H1 (cell line): ENCODE data around the gene DOK7.

Experiments
- BCL11A ChIP-seq, 2 experiments: IDR thresholded peaks; one replicate each; pipeline ENCODE4 v1.6.1; 2011; ENCODE audit warnings: low read depth in 2 of 2, low read length in 2 of 2, mild to moderate bottlenecking in 2 of 2
- CTCF ChIP-seq, 3 experiments: IDR thresholded peaks; 1 replicate in 2 of 3; 2 replicates in 1 of 3; pipeline versions ENCODE4 v1.5.1 to v1.6.1; 2011; ENCODE audit warnings: low read length in 3 of 3, mild to moderate bottlenecking in 3 of 3, inconsistent platforms in 2 of 3, low read depth in 1 of 3, moderate library complexity in 1 of 3; ENCODE audit not compliant: insufficient read depth in 1 of 3; ENCODE audit errors: control extremely low read depth in 1 of 3
- EP300 ChIP-seq, 2 experiments: IDR thresholded peaks; 1 replicate in 1 of 2; 2 replicates in 1 of 2; pipeline ENCODE4 v1.6.1; 2011 to 2012; ENCODE audit warnings: low read depth in 2 of 2, low read length in 2 of 2, mild to moderate bottlenecking in 2 of 2, borderline replicate concordance in 1 of 2, inconsistent platforms in 1 of 2, moderate library complexity in 1 of 2
- EZH2 ChIP-seq: fragments of 200-600 bp; sonication (generic); IDR thresholded peaks from 2 replicates; pipeline ENCODE4 v1.7.1; 2012; ENCODE audit warnings: low read depth, mild to moderate bottlenecking, moderate library complexity, low read length, inconsistent platforms; ENCODE audit not compliant: severe bottlenecking
- GABPA ChIP-seq: IDR thresholded peaks from 2 replicates; pipeline ENCODE4 v1.6.1; 2011; ENCODE audit warnings: mild to moderate bottlenecking, low read length, moderate library complexity, borderline replicate concordance; ENCODE audit not compliant: insufficient read depth
- POLR2A ChIP-seq, 2 experiments: IDR thresholded peaks; 1 replicate in 1 of 2; 2 replicates in 1 of 2; pipeline ENCODE4 v1.6.1; 2011; ENCODE audit warnings: low read depth in 2 of 2, low read length in 2 of 2, mild to moderate bottlenecking in 2 of 2; ENCODE audit errors: control extremely low read depth in 1 of 2
- POLR2AphosphoS5 ChIP-seq: IDR thresholded peaks from 2 replicates; pipeline ENCODE4 v1.6.1; 2011; ENCODE audit warnings: low read depth, low read length
- RAD21 ChIP-seq, 2 experiments: IDR thresholded peaks in 1 of 2; conservative IDR thresholded peaks in 1 of 2; 2 replicates each; pipeline ENCODE4 v1.6.1; 2011; ENCODE audit warnings: low read depth in 2 of 2, low read length in 2 of 2, improper control_type of control experiment in 1 of 2, inconsistent platforms in 1 of 2, mild to moderate bottlenecking in 1 of 2, moderate library complexity in 1 of 2
- SUZ12 ChIP-seq: fragments of 200-600 bp; sonication (generic); IDR thresholded peaks from 2 replicates; pipeline ENCODE4 v1.6.1; 2012; ENCODE audit warnings: mild to moderate bottlenecking, inconsistent platforms, low read length, moderate library complexity, mixed read lengths
- USF2 ChIP-seq: IDR thresholded peaks from 2 replicates; pipeline ENCODE4 v1.6.1; 2011; ENCODE audit warnings: low read length, improper control_type of control experiment

GRCh38 chr4:3527914-3528876 lies 65.1 kb downstream of the DOK7 start:
- TF ChIP-seq CTCF (IDR thresholded peaks at IDR 0.05; ENCODE audit: control extremely low read depth in 1 of 3, insufficient read depth in 1 of 3, low read depth in 1 of 3, low read length in 3 of 3) (no peak), POLR2A (IDR thresholded peaks at IDR 0.05; ENCODE audit: control extremely low read depth in 1 of 2, low read depth in 2 of 2, low read length in 2 of 2) (no peak), EZH2 (no peak), POLR2AphosphoS5 (no peak), EP300 (IDR thresholded peaks at IDR 0.05; ENCODE audit: borderline replicate concordance in 1 of 2, low read depth in 2 of 2, low read length in 2 of 2) (no peak), USF2 (no peak), SUZ12 (no peak), BCL11A (IDR thresholded peaks at IDR 0.05; ENCODE audit: low read depth in 2 of 2, low read length in 2 of 2) (no peak), RAD21 (IDR thresholded peaks at IDR 0.05 in 1 of 2, conservative IDR thresholded peaks at IDR 0.05 in 1 of 2; ENCODE audit: low read depth in 2 of 2, low read length in 2 of 2) (no peak), GABPA (no peak)
